Liver (tissue), 3 donors: ENCODE data around the gene DGKA.

ENCODE experiments used
- CTCF ChIP-seq: fragments of 150-350 bp; IDR thresholded peaks from 2 replicates; pipeline ENCODE4 v1.5.1; 2017; ENCODE audit warnings: improper control_type of control experiment, low read depth, low read length; ENCODE audit not compliant: missing input control
- FOXA1 ChIP-seq: IDR thresholded peaks from 2 replicates; pipeline ENCODE4 v1.6.1; 2016; ENCODE audit warnings: antibody characterized with exemption
- GABPA ChIP-seq, 2 donors: IDR thresholded peaks in 1 of 2; conservative IDR thresholded peaks in 1 of 2; 2 replicates each; pipeline ENCODE4 v1.6.1; 2016; ENCODE audit warnings: antibody characterized with exemption in 2 of 2, mild to moderate bottlenecking in 1 of 2, moderate library complexity in 1 of 2
- MAX ChIP-seq: IDR thresholded peaks from 2 replicates; pipeline ENCODE4 v1.6.1; 2016; ENCODE audit warnings: antibody characterized with exemption
- RAD21 ChIP-seq, 2 donors: IDR thresholded peaks; 2 replicates each; pipeline ENCODE4 v1.6.1; 2016; ENCODE audit warnings: antibody characterized with exemption in 2 of 2, mild to moderate bottlenecking in 2 of 2
- YY1 ChIP-seq: IDR thresholded peaks from 2 replicates; pipeline ENCODE4 v1.6.1; 2016; ENCODE audit warnings: antibody characterized with exemption, mild to moderate bottlenecking
- ZBTB33 ChIP-seq: IDR thresholded peaks from 2 replicates; pipeline ENCODE4 v1.6.1; 2016; ENCODE audit warnings: antibody characterized with exemption
- donor health status: healthy.
- donor health status: healthy.

GRCh38 chr12:55925870-55926737, 4.9 kb upstream of the DGKA start:
- no peak for TF ChIP-seq CTCF
- TF ChIP-seq FOXA1 = no peak
- TF ChIP-seq YY1 = no peak
- no peak for TF ChIP-seq RAD21 (IDR thresholded peaks at IDR 0.05)
- no peak for TF ChIP-seq MAX
- TF ChIP-seq GABPA (IDR thresholded peaks at IDR 0.05 in 1 of 2, conservative IDR thresholded peaks at IDR 0.05 in 1 of 2) = no peak
- no peak for TF ChIP-seq ZBTB33
